Activated CD8-positive, alpha-beta T cell treated with anti-CD3 and anti-CD28 coated beads for 36 hours (primary cell): Measurements from ENCODE around the gene INSIG1. TPM values are rescaled to one million over a fixed set of nuclear protein-coding genes. Genes with fewer than 3 reads are reported as not detected.

Source experiments
- ATAC-seq: fragments of 200-7000 bp; cut with Tn5 transposase; one replicate; pipeline ENCODE4 v1.10.0; 2021; ENCODE audit warnings: mild to moderate bottlenecking, moderate library complexity
- CTCF ChIA-PET: fragments of 350-600 bp; sonication (Branson Sonifier 250); formaldehyde crosslinking; loops from one replicate; lab custom pipeline; 2021; ENCODE audit warnings: antibody characterized with exemption; lab: Charles Lee
- POLR2A ChIA-PET: fragments of 350-600 bp; sonication (Branson Sonifier 250); formaldehyde crosslinking; loops from one replicate; lab custom pipeline; 2021; ENCODE audit warnings: antibody characterized with exemption; lab: Charles Lee
- DNase-seq: peaks from one replicate; pipeline ENCODE4 v3.0.0-alpha.2; 2020
- H3K27ac Mint-ChIP-seq: one replicate; pipeline ENCODE4 v1.8.0; 2021; ENCODE audit warnings: mild to moderate bottlenecking, mixed read lengths
- H3K27me3 Mint-ChIP-seq: one replicate; pipeline ENCODE4 v1.8.0; 2021; ENCODE audit warnings: mixed read lengths
- H3K36me3 Mint-ChIP-seq: one replicate; pipeline ENCODE4 v1.8.0; 2021; ENCODE audit warnings: low read depth, mixed read lengths
- H3K4me1 Mint-ChIP-seq: one replicate; pipeline ENCODE4 v1.8.0; 2021; ENCODE audit warnings: low read depth, mixed read lengths
- H3K4me3 Mint-ChIP-seq: one replicate; pipeline ENCODE4 v1.8.0; 2021; ENCODE audit warnings: mild to moderate bottlenecking, moderate library complexity, mixed read lengths
- H3K9me3 Mint-ChIP-seq: one replicate; pipeline ENCODE4 v1.8.0; 2021; ENCODE audit warnings: mixed read lengths
- CTCF ChIP-seq: fragments of 200-600 bp; IDR thresholded peaks from one replicate; pipeline ENCODE4 v1.8.0; 2022; ENCODE audit warnings: antibody characterized with exemption, mild to moderate bottlenecking
- intact Hi-C: fragments of 100-400 bp; cut with micrococcal nuclease; formaldehyde crosslinking; loops from one replicate; pipeline ENCODE4 v1.10.0; 2022
- total RNA-seq, 2 experiments: library from RNA; stranded (reverse); gene quantifications; one replicate each; pipeline ENCODE4 v1.2.3, GENCODE V29; 2021

Gene INSIG1
- total RNA-seq, 2 experiments from 2014 or later: 92.2 to 98.0 TPM

GRCh38 chr7:155356323-155357105 is 58.8 kb downstream of the INSIG1 start:
- DNase-seq (no peak), ATAC-seq (no peak)
- no peak overlapping the region for H3K27ac Mint-ChIP-seq
- peaks cover 28% of the 10 kb centered on the region for H3K27me3 Mint-ChIP-seq
- intact Hi-C loops: no loop called here
- no peaks in the 10 kb centered on the region for H3K36me3 Mint-ChIP-seq
- ChIA-PET POLR2A (no interaction called here), CTCF (interaction anchor here (1.3 to 2.0 kb wide), 8 partner anchors 11 to 444 kb away, joined by 3 to 7 read pairs (median 6); no protein-coding TSS in a partner anchor)
- H3K4me1 Mint-ChIP-seq: no peaks in the 10 kb centered on the region
- H3K9me3 Mint-ChIP-seq: no peaks in the 10 kb centered on the region
- TF ChIP-seq CTCF: peak; percentile 46
- H3K4me3 Mint-ChIP-seq: no peak overlapping the region

GRCh38 chr7:155357573-155358041 is 59.9 kb downstream of the INSIG1 start:
- no peak for DNase-seq
- H3K4me3 Mint-ChIP-seq: no peak overlapping the region
- peaks cover 33% of the 10 kb centered on the region for H3K27me3 Mint-ChIP-seq
- H3K27ac Mint-ChIP-seq: no peak overlapping the region
- ATAC-seq: no peak
- no peak for TF ChIP-seq CTCF
- no peaks in the 10 kb centered on the region for H3K9me3 Mint-ChIP-seq
- CTCF ChIA-PET: interaction anchor here (1.3 to 2.0 kb wide), 7 partner anchors 13 to 445 kb away, joined by 3 to 7 read pairs (median 6); no protein-coding TSS in a partner anchor
- no peaks in the 10 kb centered on the region for H3K4me1 Mint-ChIP-seq
- intact Hi-C loops: no loop called here
- POLR2A ChIA-PET: no interaction called here
- no peaks in the 10 kb centered on the region for H3K36me3 Mint-ChIP-seq

DNA sequence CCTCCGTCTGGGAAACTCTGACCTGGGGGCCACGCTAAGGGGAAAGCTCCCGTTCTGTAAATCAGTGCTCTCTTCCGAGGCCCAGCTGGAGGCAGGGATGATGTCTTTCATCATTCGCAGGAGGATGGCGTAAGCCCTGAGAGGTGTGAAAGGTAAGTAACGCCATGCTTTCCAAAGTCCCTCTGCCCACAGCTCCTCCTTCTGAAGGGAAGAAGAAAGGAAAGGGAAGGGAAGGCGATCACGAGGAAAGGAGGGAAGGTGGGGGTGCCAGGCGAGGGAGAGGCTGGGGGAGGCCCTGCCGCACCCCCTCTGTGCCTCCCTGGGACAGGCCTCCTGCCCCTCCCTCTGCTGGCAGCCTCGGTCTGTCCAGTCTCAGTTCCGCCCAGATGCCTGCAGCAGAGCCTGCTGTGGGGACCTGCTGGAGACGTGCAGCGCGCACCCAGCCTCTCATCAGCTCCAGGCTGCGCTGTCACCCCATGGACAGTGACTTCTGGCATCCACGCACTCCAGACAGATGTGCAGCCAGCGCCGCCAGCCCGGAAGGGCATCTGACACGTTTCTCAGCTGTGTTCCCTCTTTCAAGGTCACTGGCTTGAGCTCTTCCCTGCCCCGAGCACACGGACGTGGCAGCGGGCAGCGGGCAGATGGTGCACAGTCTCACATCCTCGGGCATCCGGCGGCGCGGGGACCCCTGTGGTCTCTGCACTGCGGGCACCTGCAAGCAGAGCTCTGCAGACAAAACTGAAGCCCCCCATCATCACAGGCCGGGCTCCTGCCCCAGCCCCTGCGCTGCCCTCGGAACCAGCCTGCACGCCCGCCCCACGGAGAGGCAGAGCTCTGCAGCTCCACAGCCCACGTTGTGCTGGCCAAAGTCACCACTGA is 60.6 kb downstream of the INSIG1 start:
- ATAC-seq: no peak
- no peaks in the 10 kb centered on the region for H3K4me1 Mint-ChIP-seq
- H3K27ac Mint-ChIP-seq: no peak overlapping the region
- no peaks in the 10 kb centered on the region for H3K36me3 Mint-ChIP-seq
- intact Hi-C loops: no loop called here
- TF ChIP-seq CTCF: no peak
- no peaks in the 10 kb centered on the region for H3K9me3 Mint-ChIP-seq
- peaks cover 33% of the 10 kb centered on the region for H3K27me3 Mint-ChIP-seq
- ChIA-PET POLR2A (no interaction called here), CTCF (interaction anchor here (1.5 to 2.0 kb wide), 3 partner anchors 13 to 446 kb away, joined by 4 to 6 read pairs (median 5); no protein-coding TSS in a partner anchor)
- no peak for DNase-seq
- no peak overlapping the region for H3K4me3 Mint-ChIP-seq

GRCh38 chr7:155358948-155359712 is 61.5 kb downstream of the INSIG1 start:
- intact Hi-C loops: no loop called here
- CTCF ChIA-PET: interaction anchor here (1.0 to 1.5 kb wide), 2 partner anchors 239 to 432 kb away, joined by 3 to 4 read pairs; no protein-coding TSS in a partner anchor
- no peak for DNase-seq

More at GRCh38 chr7:155358948-155359712, 61.5 kb downstream of the INSIG1 start:
- no peak for ATAC-seq
- Mint-ChIP-seq H3K9me3 (no peaks in the 10 kb centered on the region), H3K4me3 (no peak overlapping the region), H3K27ac (no peak overlapping the region), H3K4me1 (peaks cover 4% of the 10 kb centered on the region), H3K36me3 (no peaks in the 10 kb centered on the region), H3K27me3 (peaks cover 37% of the 10 kb centered on the region)
- POLR2A ChIA-PET: no interaction called here
- no peak for TF ChIP-seq CTCF

Other genes starting within 250 kb of the INSIG1 start
- gene HTR5A, start 227.6 kb upstream of the INSIG1 start, total RNA-seq: not detected
- gene EN2, start 160.3 kb downstream of the INSIG1 start, total RNA-seq: not detected
- not detected for gene CNPY1, start 248.7 kb downstream of the INSIG1 start, total RNA-seq